Body of pancreas (tissue), 4 donors: Measurements from ENCODE around the gene SYTL5.

Source experiments
- POLR2A ChIP-seq, 3 donors: fragments of 450-650 bp; IDR thresholded peaks; one replicate each; pipeline ENCODE4 v1.6.1; 2016; ENCODE audit warnings: antibody characterized with exemption in 3 of 3, mild to moderate bottlenecking in 2 of 3
- TF ChIP-seq, protein P1 (sequence below), 7 experiments: fragments of 450-650 bp in 4 of 7; fragments of 200-600 bp in 3 of 7; sonication (generic) in 3 of 7; IDR thresholded peaks; one replicate each; pipeline ENCODE4 v1.5.1; 2016 to 2019; ENCODE audit warnings: antibody characterized with exemption in 7 of 7

GRCh38 chrX:38050806-38051205 lies 44.5 kb downstream of the SYTL5 start:
- no peak for TF ChIP-seq POLR2A (IDR thresholded peaks at IDR 0.05)
- TF ChIP-seq, protein P1, sequence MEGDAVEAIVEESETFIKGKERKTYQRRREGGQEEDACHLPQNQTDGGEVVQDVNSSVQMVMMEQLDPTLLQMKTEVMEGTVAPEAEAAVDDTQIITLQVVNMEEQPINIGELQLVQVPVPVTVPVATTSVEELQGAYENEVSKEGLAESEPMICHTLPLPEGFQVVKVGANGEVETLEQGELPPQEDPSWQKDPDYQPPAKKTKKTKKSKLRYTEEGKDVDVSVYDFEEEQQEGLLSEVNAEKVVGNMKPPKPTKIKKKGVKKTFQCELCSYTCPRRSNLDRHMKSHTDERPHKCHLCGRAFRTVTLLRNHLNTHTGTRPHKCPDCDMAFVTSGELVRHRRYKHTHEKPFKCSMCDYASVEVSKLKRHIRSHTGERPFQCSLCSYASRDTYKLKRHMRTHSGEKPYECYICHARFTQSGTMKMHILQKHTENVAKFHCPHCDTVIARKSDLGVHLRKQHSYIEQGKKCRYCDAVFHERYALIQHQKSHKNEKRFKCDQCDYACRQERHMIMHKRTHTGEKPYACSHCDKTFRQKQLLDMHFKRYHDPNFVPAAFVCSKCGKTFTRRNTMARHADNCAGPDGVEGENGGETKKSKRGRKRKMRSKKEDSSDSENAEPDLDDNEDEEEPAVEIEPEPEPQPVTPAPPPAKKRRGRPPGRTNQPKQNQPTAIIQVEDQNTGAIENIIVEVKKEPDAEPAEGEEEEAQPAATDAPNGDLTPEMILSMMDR (IDR thresholded peaks at IDR 0.05): no peak
